A549 (cell line): ENCODE measurements around the gene DPEP1. TPM values are rescaled to one million over a fixed set of nuclear protein-coding genes. Genes with fewer than 3 reads are reported as not detected.
A peak's percentile ranks its signal among the peaks of the same experiment; 100 is the strongest.

Experiments
- ATAC-seq, 2 experiments: fragments of 200-7000 bp in 1 of 2; fragments of >200 bp in 1 of 2; cut with Nextera tagmentation in 1 of 2; cut with Tn5 transposase in 1 of 2; 3 replicates each; pipeline versions ENCODE4 v1.8.0 to v1.9.1; 2018 to 2020; ENCODE audit warnings: mild to moderate bottlenecking in 1 of 2, moderate library complexity in 1 of 2
- CTCF ChIA-PET: fragments of 300-600 bp; sonication (Branson Sonifier 250); formaldehyde crosslinking; extraction: SDS; loops from one replicate; lab custom pipeline; 2021; ENCODE audit warnings: antibody characterized with exemption, inconsistent platforms; lab: Yijun Ruan, JAX
- POLR2A ChIA-PET: fragments of 350-600 bp; formaldehyde crosslinking; extraction: SDS; loops from one replicate; lab custom pipeline; 2021; ENCODE audit warnings: antibody characterized with exemption, inconsistent platforms; lab: Yijun Ruan, JAX
- DNase-seq, 2 experiments: peaks; one replicate each; pipeline versions ENCODE4 v3.0.0 to v3.0.0-alpha.2; 2011 to 2016; ENCODE audit warnings: low read depth in 1 of 2, low spot score in 1 of 2
- FAIRE-seq: peaks from 2 replicates; lab custom pipeline; 2011; peaks lifted over from hg19 to GRCh38; lab: Jason Lieb, UNC
- H3K27ac ChIP-seq, 2 experiments: fragments of >200 bp; sonication (Bioruptor Twin); formaldehyde crosslinking; 3 replicates each; pipeline ENCODE4 v1.5.1; 2016 to 2017
- H3K4me1 ChIP-seq: fragments of >200 bp; sonication (Bioruptor Twin); formaldehyde crosslinking; 3 replicates; pipeline ENCODE4 v1.6.1; 2016
- H3K4me2 ChIP-seq: fragments of >200 bp; sonication (Bioruptor Twin); formaldehyde crosslinking; 3 replicates; pipeline ENCODE4 v1.6.1; 2016
- H3K4me3 ChIP-seq: fragments of >200 bp; sonication (Bioruptor Twin); formaldehyde crosslinking; 3 replicates; pipeline ENCODE4 v1.5.1; 2016
- H3K9me3 ChIP-seq: fragments of >200 bp; sonication (Bioruptor Twin); formaldehyde crosslinking; 3 replicates; pipeline ENCODE4 v1.6.1; 2016
- BHLHE40 ChIP-seq: IDR thresholded peaks from 2 replicates; pipeline ENCODE4 v1.6.1; 2012; ENCODE audit warnings: low read depth, low read length, inconsistent platforms
- CEBPB ChIP-seq, 2 experiments: fragments of >200 bp in 1 of 2; sonication (Bioruptor Twin) in 1 of 2; formaldehyde crosslinking in 1 of 2; IDR thresholded peaks; 2 replicates each; pipeline ENCODE4 v1.6.1; 2012 to 2016
- CHD2 ChIP-seq: fragments of 150-350 bp; IDR thresholded peaks from 2 replicates; pipeline ENCODE4 v1.6.1; 2014; ENCODE audit warnings: low read length; ENCODE audit not compliant: partially characterized antibody
- CHD4 ChIP-seq: fragments of 200-600 bp; sonication (generic); IDR thresholded peaks from 2 replicates; pipeline ENCODE4 v1.6.1; 2016; ENCODE audit warnings: antibody characterized with exemption, mild to moderate bottlenecking, borderline replicate concordance
- EHF ChIP-seq: fragments of 250-450 bp; sonication (Bioruptor Pico); IDR thresholded peaks from 2 replicates; pipeline ENCODE4 v1.5.0; 2020; ENCODE audit warnings: mild to moderate bottlenecking
- EP300 ChIP-seq, 2 experiments: fragments of >200 bp; sonication (Bioruptor Twin); formaldehyde crosslinking; IDR thresholded peaks; 2 replicates in 1 of 2; 3 replicates in 1 of 2; pipeline ENCODE4 v1.6.1; 2016 to 2017
- FOSB ChIP-seq: fragments of 250-450 bp; sonication (Bioruptor Pico); IDR thresholded peaks from 2 replicates; pipeline ENCODE4 v1.5.0; 2020; ENCODE audit warnings: mild to moderate bottlenecking, moderate library complexity
- HDAC2 ChIP-seq: fragments of 200-600 bp; sonication (generic); IDR thresholded peaks from 2 replicates; pipeline ENCODE4 v1.6.1; 2016
- HEYL ChIP-seq: fragments of 250-450 bp; sonication (Bioruptor Pico); IDR thresholded peaks from 2 replicates; pipeline ENCODE4 v1.8.0; 2021; ENCODE audit warnings: mild to moderate bottlenecking, moderate library complexity
- HOXB5 ChIP-seq: fragments of 250-450 bp; sonication (Bioruptor Pico); IDR thresholded peaks from 2 replicates; pipeline ENCODE4 v1.5.0; 2020; ENCODE audit warnings: mild to moderate bottlenecking, moderate library complexity
- KDM5A ChIP-seq: fragments of 200-600 bp; sonication (generic); IDR thresholded peaks from 2 replicates; pipeline ENCODE4 v1.6.1; 2016; ENCODE audit warnings: antibody characterized with exemption, mild to moderate bottlenecking
- MAFK ChIP-seq: fragments of 450-650 bp; IDR thresholded peaks from 2 replicates; pipeline ENCODE4 v1.6.1; 2014; ENCODE audit not compliant: partially characterized antibody
- NPAS2 ChIP-seq: fragments of 250-450 bp; sonication (Bioruptor Pico); IDR thresholded peaks from 2 replicates; pipeline ENCODE4 v1.8.0; 2022; ENCODE audit warnings: mild to moderate bottlenecking, moderate library complexity, borderline replicate concordance
- PHF8 ChIP-seq: fragments of 200-600 bp; sonication (generic); IDR thresholded peaks from 2 replicates; pipeline ENCODE4 v1.6.1; 2016; ENCODE audit warnings: low read depth, mild to moderate bottlenecking, antibody characterized with exemption, moderate library complexity, borderline replicate concordance
- POLR2A ChIP-seq: IDR thresholded peaks from 2 replicates; pipeline ENCODE4 v1.6.1; 2012; ENCODE audit warnings: mild to moderate bottlenecking, low read length
- POLR2AphosphoS2 ChIP-seq: conservative IDR thresholded peaks from 2 replicates; pipeline ENCODE4 v1.6.1; 2012; ENCODE audit warnings: low read length, improper control_type of control experiment, inconsistent platforms
- RAD21 ChIP-seq, 2 experiments: fragments of >200 bp in 1 of 2; sonication (Bioruptor Twin) in 1 of 2; formaldehyde crosslinking in 1 of 2; IDR thresholded peaks in 1 of 2; conservative IDR thresholded peaks in 1 of 2; 2 replicates in 1 of 2; 3 replicates in 1 of 2; pipeline ENCODE4 v1.6.1; 2012 to 2018; ENCODE audit warnings: inconsistent platforms in 1 of 2
- RARB ChIP-seq: fragments of 250-450 bp; sonication (Bioruptor Pico); IDR thresholded peaks from 2 replicates; pipeline ENCODE4 v1.8.0; 2021; ENCODE audit warnings: mild to moderate bottlenecking, moderate library complexity
- RFX5 ChIP-seq: fragments of 450-650 bp; IDR thresholded peaks from 2 replicates; pipeline ENCODE4 v1.7.1; 2014; ENCODE audit warnings: antibody characterized with exemption, mild to moderate bottlenecking, moderate library complexity
- TFCP2L1 ChIP-seq: fragments of 250-450 bp; sonication (Bioruptor Pico); IDR thresholded peaks from 2 replicates; pipeline ENCODE4 v1.5.0; 2021; ENCODE audit warnings: mild to moderate bottlenecking
- ZC3H11A ChIP-seq: fragments of 450-650 bp; IDR thresholded peaks from 2 replicates; pipeline ENCODE4 v1.6.1; 2014; ENCODE audit warnings: antibody characterized with exemption, mild to moderate bottlenecking
- ZNF302 ChIP-seq: fragments of 250-450 bp; sonication (Bioruptor Pico); IDR thresholded peaks from 2 replicates; pipeline ENCODE4 v1.9.0; 2021; ENCODE audit warnings: inconsistent platforms, mild to moderate bottlenecking, moderate library complexity
- WGBS: methylation state at CpG from one replicate; pipeline ENCODE4 v1.1.6; 2017; ENCODE audit errors: missing lambda C conversion rate; 5-methylcytosine and 5-hydroxymethylcytosine counted together
- polyA plus RNA-seq, 4 experiments: library from polyadenylated mRNA; depleted of rRNA in 3 of 4; stranded (reverse); fragments of >200 nt; fragmentation: RNase III in 1 of 4; extraction: RNeasy Plus Mini Kit Qiagen cat#74134 plus additional on column Dnase treatment in 1 of 4; gene quantifications; 2 replicates in 3 of 4; 3 replicates in 1 of 4; pipeline ENCODE4 v1.2.3, GENCODE V29; 2011 to 2017
- TF ChIP-seq, protein P1 (sequence below): fragments of >200 bp; sonication (Bioruptor Twin); formaldehyde crosslinking; IDR thresholded peaks from 3 replicates; pipeline ENCODE4 v1.5.1; 2016
- TF ChIP-seq, protein P2 (sequence below): fragments of 250-450 bp; sonication (Bioruptor Pico); IDR thresholded peaks from 2 replicates; pipeline ENCODE4 v1.5.0; 2021; ENCODE audit warnings: mild to moderate bottlenecking, moderate library complexity, borderline replicate concordance
- TF ChIP-seq, protein P3 (sequence below): IDR thresholded peaks from 2 replicates; pipeline ENCODE4 v1.6.1; 2012; ENCODE audit warnings: low read depth, borderline replicate concordance
- TF ChIP-seq, protein P4 (sequence below): fragments of 450-650 bp; IDR thresholded peaks from 2 replicates; pipeline ENCODE4 v1.6.1; 2014; ENCODE audit warnings: antibody characterized with exemption

DPEP1 gene
- polyA plus RNA-seq, 2 of the 4 experiments (the other 2 are of a cell fraction), result 1.3 to 1.5 TPM

DNA sequence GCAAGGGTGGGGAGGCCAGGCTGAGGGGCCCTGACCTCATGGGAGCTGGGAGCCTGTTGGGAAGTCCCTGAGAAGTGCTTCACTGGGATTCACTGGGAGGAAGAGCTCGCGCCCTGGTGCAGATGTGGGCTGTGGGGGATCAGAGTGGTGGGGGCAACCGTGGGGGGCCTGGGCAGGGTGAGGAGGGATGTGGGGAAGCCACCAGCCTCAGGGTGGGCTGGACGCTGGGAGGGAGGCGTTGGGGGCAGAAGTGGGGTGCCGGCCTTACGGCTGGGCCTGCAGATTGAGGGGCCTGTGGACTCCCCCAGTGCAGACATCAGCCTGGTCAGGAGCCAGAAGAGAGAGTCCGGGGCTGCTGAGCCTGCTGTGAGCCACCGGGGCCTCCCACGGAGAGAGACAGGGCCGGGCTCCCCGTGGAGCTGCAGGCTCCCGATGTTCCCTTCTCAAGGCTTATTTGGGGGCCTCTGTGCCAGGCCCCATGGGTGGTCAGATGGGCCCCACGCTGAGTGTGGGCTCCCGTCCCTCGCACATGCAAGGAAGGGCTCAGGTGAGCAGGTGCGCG lies 7.8 kb downstream of the DPEP1 start:
- no peaks in the 10 kb centered on the region for H3K9me3 ChIP-seq
- CTCF ChIA-PET, result interaction anchor here (0.6 to 2.5 kb wide), 5 partner anchors 12 to 150 kb away, joined by 3 to 10 read pairs (median 3); no protein-coding TSS in a partner anchor
- TF ChIP-seq NPAS2 (CRISPR knock-in tag), result no peak
- TF ChIP-seq HOXB5 (CRISPR knock-in tag), result no peak
- TF ChIP-seq POLR2AphosphoS2, result no peak
- no peak for TF ChIP-seq PHF8
- TF ChIP-seq, protein P1, sequence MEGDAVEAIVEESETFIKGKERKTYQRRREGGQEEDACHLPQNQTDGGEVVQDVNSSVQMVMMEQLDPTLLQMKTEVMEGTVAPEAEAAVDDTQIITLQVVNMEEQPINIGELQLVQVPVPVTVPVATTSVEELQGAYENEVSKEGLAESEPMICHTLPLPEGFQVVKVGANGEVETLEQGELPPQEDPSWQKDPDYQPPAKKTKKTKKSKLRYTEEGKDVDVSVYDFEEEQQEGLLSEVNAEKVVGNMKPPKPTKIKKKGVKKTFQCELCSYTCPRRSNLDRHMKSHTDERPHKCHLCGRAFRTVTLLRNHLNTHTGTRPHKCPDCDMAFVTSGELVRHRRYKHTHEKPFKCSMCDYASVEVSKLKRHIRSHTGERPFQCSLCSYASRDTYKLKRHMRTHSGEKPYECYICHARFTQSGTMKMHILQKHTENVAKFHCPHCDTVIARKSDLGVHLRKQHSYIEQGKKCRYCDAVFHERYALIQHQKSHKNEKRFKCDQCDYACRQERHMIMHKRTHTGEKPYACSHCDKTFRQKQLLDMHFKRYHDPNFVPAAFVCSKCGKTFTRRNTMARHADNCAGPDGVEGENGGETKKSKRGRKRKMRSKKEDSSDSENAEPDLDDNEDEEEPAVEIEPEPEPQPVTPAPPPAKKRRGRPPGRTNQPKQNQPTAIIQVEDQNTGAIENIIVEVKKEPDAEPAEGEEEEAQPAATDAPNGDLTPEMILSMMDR, result no peak
- no peak for TF ChIP-seq HEYL (CRISPR knock-in tag)
- no peak for TF ChIP-seq BHLHE40
- no peak for TF ChIP-seq CHD2
- TF ChIP-seq, all 56 proteins: peak for 0
- peak overlapping the region; percentile 21 to 51; a peak in 2 of 6 replicates for H3K27ac ChIP-seq
- no peak for FAIRE-seq
- DNase-seq, result no peak
- peak in 1 of 2 experiments; percentile 19; a peak in 3 of 6 replicates for ATAC-seq
- WGBS, result 95% methylated on average over 9 of the region's 18 CpGs
- peaks cover 19% of the 10 kb centered on the region for H3K4me1 ChIP-seq
- POLR2A ChIA-PET, result no interaction called here
- H3K4me3 ChIP-seq, result no peak overlapping the region
- no peak overlapping the region for H3K4me2 ChIP-seq

DNA sequence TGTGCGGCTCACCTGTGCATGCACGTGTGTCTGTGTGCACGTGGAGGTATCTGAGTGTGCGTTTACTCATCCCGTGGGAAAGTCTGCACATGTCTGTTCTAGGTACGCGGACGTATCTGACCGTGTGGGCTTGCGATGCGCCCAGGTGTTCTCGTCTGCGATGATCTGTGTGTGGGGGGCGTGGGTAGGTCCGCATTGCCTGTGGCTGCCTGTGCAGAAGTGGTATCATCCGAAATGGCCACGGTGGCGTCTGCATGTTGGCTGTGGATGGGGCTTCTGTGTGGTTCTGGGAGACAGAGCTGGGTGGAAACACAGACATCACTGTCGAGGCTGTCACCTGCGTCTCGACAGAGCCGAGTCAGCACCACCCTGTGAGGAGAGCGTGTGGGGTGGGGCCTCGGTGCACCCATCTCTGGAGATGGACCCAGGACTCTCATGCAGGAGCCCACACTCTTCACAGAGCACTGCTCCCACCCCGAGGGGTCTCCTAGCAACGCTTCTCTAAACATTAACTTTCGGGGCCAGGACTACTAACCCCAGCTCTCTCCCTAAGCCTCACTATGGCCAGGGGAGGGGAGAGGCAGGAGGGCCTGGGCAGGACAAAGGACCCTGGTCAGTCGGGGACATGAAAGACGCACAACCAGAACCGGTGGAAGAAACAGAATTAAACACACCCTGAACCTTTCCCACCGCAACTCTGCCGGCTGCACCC lies 8.4 kb downstream of the DPEP1 start:
- TF ChIP-seq HDAC2, result no peak
- no peak for TF ChIP-seq KDM5A
- peak; percentile 24 for TF ChIP-seq MAFK
- DNase-seq (no peak), ATAC-seq (no peak), FAIRE-seq (no peak)
- H3K27ac ChIP-seq, result no peak overlapping the region
- no peak overlapping the region for H3K4me2 ChIP-seq
- H3K4me1 ChIP-seq, result peaks cover 19% of the 10 kb centered on the region
- H3K9me3 ChIP-seq, result no peaks in the 10 kb centered on the region
- ChIA-PET CTCF (interaction anchor here (1.0 to 2.3 kb wide), 3 partner anchors 13 to 149 kb away, joined by 3 to 12 read pairs (median 4); no protein-coding TSS in a partner anchor), POLR2A (no interaction called here)
- H3K4me3 ChIP-seq, result no peak overlapping the region
- WGBS, result 86% methylated on average over 25 of the region's 32 CpGs

DNA sequence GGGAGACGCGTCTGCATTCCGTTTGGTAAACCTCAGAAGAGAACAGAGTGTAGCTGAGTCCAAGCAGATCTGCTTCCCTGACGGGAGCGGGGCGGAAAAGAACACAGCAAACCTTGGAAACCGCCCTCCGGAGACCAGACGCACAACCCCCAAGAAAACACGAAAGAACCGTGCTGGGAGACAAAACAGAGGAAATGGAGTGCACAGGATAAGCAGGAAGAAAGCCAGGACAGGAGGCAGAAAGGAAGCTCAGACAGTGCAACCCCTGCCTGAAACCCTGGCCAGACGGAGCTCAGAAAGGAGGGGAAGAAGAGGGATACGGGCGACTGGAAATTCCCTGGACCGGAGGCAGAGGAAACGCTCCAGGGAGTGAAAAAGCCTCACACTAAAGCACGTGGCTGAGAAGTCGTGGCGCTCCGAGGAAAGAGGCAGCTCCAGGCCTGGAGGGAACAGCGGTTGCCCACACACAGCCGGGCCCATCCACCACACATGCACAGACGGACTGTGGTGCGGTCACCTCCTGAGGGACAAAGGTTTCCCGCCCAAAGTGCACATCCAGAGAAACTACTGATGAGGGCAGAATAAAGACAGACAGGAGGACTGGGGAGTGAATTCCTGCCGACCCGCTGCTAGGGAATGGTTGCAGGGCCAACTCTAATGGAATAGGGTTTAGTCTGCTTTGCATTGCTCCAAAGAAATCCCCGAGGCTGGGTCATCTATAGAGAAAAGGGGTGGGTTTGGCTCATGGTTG lies 10.2 kb downstream of the DPEP1 start:
- no peak for FAIRE-seq
- Histone ChIP-seq H3K4me2 (no peak overlapping the region), H3K4me1 (peaks cover 11% of the 10 kb centered on the region), H3K27ac (no peak overlapping the region), H3K9me3 (no peaks in the 10 kb centered on the region), H3K4me3 (no peak overlapping the region)
- 74% methylated on average over 28 of the region's 28 CpGs for WGBS
- TF ChIP-seq CHD4 (no peak), RAD21 (conservative IDR thresholded peaks at IDR 0.05 in 1 of 2, IDR thresholded peaks at IDR 0.05 in 1 of 2) (no peak), ZC3H11A (no peak), RARB (CRISPR knock-in tag) (no peak), CEBPB (IDR thresholded peaks at IDR 0.05) (no peak), KDM5A (no peak), CHD2 (no peak), POLR2A (no peak), TFCP2L1 (no peak), EP300 (IDR thresholded peaks at IDR 0.05) (no peak), HEYL (CRISPR knock-in tag) (no peak), RFX5 (no peak), FOSB (CRISPR knock-in tag) (no peak), ZNF302 (CRISPR knock-in tag) (no peak), EHF (CRISPR knock-in tag) (no peak)
- TF ChIP-seq, protein P2, sequence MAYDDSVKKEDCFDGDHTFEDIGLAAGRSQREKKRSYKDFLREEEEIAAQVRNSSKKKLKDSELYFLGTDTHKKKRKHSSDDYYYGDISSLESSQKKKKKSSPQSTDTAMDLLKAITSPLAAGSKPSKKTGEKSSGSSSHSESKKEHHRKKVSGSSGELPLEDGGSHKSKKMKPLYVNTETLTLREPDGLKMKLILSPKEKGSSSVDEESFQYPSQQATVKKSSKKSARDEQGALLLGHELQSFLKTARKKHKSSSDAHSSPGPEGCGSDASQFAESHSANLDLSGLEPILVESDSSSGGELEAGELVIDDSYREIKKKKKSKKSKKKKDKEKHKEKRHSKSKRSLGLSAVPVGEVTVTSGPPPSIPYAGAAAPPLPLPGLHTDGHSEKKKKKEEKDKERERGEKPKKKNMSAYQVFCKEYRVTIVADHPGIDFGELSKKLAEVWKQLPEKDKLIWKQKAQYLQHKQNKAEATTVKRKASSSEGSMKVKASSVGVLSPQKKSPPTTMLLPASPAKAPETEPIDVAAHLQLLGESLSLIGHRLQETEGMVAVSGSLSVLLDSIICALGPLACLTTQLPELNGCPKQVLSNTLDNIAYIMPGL, result no peak
- TF ChIP-seq, protein P3, sequence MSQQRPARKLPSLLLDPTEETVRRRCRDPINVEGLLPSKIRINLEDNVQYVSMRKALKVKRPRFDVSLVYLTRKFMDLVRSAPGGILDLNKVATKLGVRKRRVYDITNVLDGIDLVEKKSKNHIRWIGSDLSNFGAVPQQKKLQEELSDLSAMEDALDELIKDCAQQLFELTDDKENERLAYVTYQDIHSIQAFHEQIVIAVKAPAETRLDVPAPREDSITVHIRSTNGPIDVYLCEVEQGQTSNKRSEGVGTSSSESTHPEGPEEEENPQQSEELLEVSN, result no peak
- TF ChIP-seq, protein P4, sequence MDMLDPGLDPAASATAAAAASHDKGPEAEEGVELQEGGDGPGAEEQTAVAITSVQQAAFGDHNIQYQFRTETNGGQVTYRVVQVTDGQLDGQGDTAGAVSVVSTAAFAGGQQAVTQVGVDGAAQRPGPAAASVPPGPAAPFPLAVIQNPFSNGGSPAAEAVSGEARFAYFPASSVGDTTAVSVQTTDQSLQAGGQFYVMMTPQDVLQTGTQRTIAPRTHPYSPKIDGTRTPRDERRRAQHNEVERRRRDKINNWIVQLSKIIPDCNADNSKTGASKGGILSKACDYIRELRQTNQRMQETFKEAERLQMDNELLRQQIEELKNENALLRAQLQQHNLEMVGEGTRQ, result no peak
- CTCF ChIA-PET, result interaction anchor here (1.0 to 2.3 kb wide), 6 partner anchors 9 to 76 kb away, joined by 3 to 12 read pairs (median 4); no protein-coding TSS in a partner anchor
- POLR2A ChIA-PET, result interaction anchor here (1.1 kb wide), 1 partner anchor 10 kb away, joined by 5 read pairs; no protein-coding TSS in a partner anchor
- peak; percentile 1 to 11; a peak in 3 of 6 replicates for ATAC-seq
- no peak for DNase-seq
